ENCODE data around the gene GRHL1. TPM values are rescaled to one million over a fixed set of nuclear protein-coding genes. Genes with fewer than 3 reads are reported as not detected.

The GRHL1 gene
- total and polyA plus RNA-seq, 2 of the 8 experiments (the other 6 are each of a cell fraction or from before 2014, with no cell fraction given), result 1.3 to 3.6 TPM

DNA sequence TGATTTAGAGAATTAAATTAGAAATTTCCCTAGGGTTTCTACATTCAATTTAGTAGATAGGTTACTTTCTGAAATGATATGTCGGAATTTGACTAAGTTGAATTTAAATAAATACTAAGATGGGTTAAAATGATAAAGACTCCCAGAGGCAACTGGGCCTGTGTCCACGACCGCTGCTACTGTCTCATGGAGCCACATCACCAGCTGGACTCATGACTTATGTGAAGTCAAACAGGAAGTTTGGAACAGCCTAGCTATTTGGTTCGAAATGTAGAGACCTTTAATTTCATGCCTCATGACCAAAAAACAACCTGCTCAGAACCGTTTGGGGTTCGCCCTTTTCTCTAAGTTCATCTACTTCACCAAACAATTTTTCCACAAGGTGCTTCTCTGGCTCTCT is 22.2 kb downstream of the GRHL1 start:
- Histone ChIP-seq H4K5ac (ENCODE audit: insufficient read length, low read depth, low read length) (no peak overlapping the region), H2BK12ac (ENCODE audit: low read depth, low read length) (no peak overlapping the region), H3K56ac (replicated peaks; ENCODE audit: insufficient read length, low read depth, low read length) (no peak overlapping the region), H3K4me3 (ENCODE audit: extremely low read depth in 1 of 4, insufficient read depth in 2 of 4, low read depth in 3 of 4, low read length in 4 of 4) (no peak overlapping the region), H3K18ac (ENCODE audit: extremely low read depth, low read length) (no peak overlapping the region), H2BK20ac (ENCODE audit: low read length) (no peak overlapping the region), H3K9me3 (ENCODE audit: insufficient read depth in 2 of 2, low read depth in 1 of 2, low read length in 1 of 2) (no peaks in the 10 kb centered on the region), H3K4me2 (ENCODE audit: insufficient read depth in 1 of 2, low read depth in 2 of 2, low read length in 2 of 2) (no peak overlapping the region), H4K91ac (replicated peaks; ENCODE audit: insufficient read length, low read length) (no peak overlapping the region), H3K23ac (ENCODE audit: insufficient read length) (no peak overlapping the region), H3K36me3 (ENCODE audit: control insufficient read depth in 2 of 4, insufficient read depth in 4 of 4, low read length in 3 of 4) (no peaks in the 10 kb centered on the region; a peak in 1 of 8 replicates), H3K4ac (replicated peaks; ENCODE audit: insufficient read length, low read depth, low read length) (no peak overlapping the region), H3K27me3 (replicated peaks in 1 of 4; ENCODE audit: control insufficient read depth in 3 of 4, extremely low read depth in 1 of 4, insufficient read depth in 3 of 4, low read length in 3 of 4) (no peaks in the 10 kb centered on the region), H4K8ac (ENCODE audit: extremely low read depth, insufficient read depth, low read length) (no peak overlapping the region), H3K79me2 (ENCODE audit: control insufficient read depth in 1 of 2, insufficient read depth in 2 of 2, low read length in 2 of 2) (no peaks in the 10 kb centered on the region), H2BK15ac (ENCODE audit: low read length) (no peak overlapping the region), H2AFZ (ENCODE audit: low read length) (no peak overlapping the region), H2AK5ac (ENCODE audit: low read depth, low read length) (no peak overlapping the region), H3K9ac (replicated peaks in 1 of 4; ENCODE audit: extremely low read depth in 1 of 4, low read depth in 3 of 4, low read length in 3 of 4) (no peak overlapping the region), H3K14ac (ENCODE audit: insufficient read length) (no peak overlapping the region), H3K27ac (ENCODE audit: low read depth, low read length) (no peak overlapping the region; the same call in 1 of the 2 replicates), H2BK5ac (ENCODE audit: low read depth, low read length) (no peak overlapping the region), H3K4me1 (replicated peaks in 1 of 4; ENCODE audit: control insufficient read depth in 3 of 4, insufficient read depth in 4 of 4, low read length in 3 of 4) (no peaks in the 10 kb centered on the region), H3K79me1 (ENCODE audit: low read depth, low read length) (no peaks in the 10 kb centered on the region), H3K23me2 (ENCODE audit: low read depth, low read length) (no peaks in the 10 kb centered on the region), H4K20me1 (replicated peaks in 1 of 2; ENCODE audit: control insufficient read depth in 1 of 2, insufficient read depth in 2 of 2, low read length in 2 of 2) (no peaks in the 10 kb centered on the region), H2BK120ac (replicated peaks; ENCODE audit: low read depth, low read length) (no peak overlapping the region)
- 85% methylated on average over 6 of the region's 6 CpGs; no CpG with 5 or more reads in 1 of the 2 experiments for WGBS, 2 experiments (ENCODE audit: extremely low coverage in 1 of 2, insufficient coverage in 1 of 2, insufficient read length in 1 of 2, insufficient replicate concordance in 2 of 2, low coverage in 1 of 2, low lambda C conversion rate in 2 of 2, missing lambda C conversion rate in 1 of 2)
- DNase-seq (ENCODE audit: low read depth in 1 of 2, low spot score in 2 of 2) (no peak), FAIRE-seq (no peak)
- TF ChIP-seq CHD2 (IDR thresholded peaks at IDR 0.05; ENCODE audit: low read length) (no peak), HDAC6 (IDR thresholded peaks at IDR 0.05; ENCODE audit: low read depth, low read length) (no peak), SP2 (IDR thresholded peaks at IDR 0.05; ENCODE audit: low read length) (no peak), RXRA (IDR thresholded peaks at IDR 0.05; ENCODE audit: insufficient read depth, low read depth, low read length) (no peak), MAFK (IDR thresholded peaks at IDR 0.05; ENCODE audit: low read depth, low read length) (no peak), SIX5 (IDR thresholded peaks at IDR 0.05; ENCODE audit: low read depth, low read length) (no peak), ZNF274 (IDR thresholded peaks at IDR 0.05; ENCODE audit: borderline replicate concordance, extremely low read depth, low read length) (no peak), GTF2F1 (IDR thresholded peaks at IDR 0.05; ENCODE audit: borderline replicate concordance, low read depth, low read length) (no peak), CBX8 (IDR thresholded peaks at IDR 0.05; ENCODE audit: borderline replicate concordance, low read depth, low read length) (no peak), HDAC2 (IDR thresholded peaks at IDR 0.05; ENCODE audit: borderline replicate concordance in 1 of 2, low read depth in 2 of 2, low read length in 2 of 2) (no peak), SIN3A (conservative IDR thresholded peaks at IDR 0.05 in 1 of 2, IDR thresholded peaks at IDR 0.05 in 1 of 2; ENCODE audit: low read depth in 1 of 2, low read length in 2 of 2) (no peak)
- TF ChIP-seq, protein P1, sequence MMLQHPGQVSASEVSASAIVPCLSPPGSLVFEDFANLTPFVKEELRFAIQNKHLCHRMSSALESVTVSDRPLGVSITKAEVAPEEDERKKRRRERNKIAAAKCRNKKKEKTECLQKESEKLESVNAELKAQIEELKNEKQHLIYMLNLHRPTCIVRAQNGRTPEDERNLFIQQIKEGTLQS (IDR thresholded peaks at IDR 0.05; ENCODE audit: insufficient read depth, low read depth, low read length), result no peak
- TF ChIP-seq, protein P2, sequence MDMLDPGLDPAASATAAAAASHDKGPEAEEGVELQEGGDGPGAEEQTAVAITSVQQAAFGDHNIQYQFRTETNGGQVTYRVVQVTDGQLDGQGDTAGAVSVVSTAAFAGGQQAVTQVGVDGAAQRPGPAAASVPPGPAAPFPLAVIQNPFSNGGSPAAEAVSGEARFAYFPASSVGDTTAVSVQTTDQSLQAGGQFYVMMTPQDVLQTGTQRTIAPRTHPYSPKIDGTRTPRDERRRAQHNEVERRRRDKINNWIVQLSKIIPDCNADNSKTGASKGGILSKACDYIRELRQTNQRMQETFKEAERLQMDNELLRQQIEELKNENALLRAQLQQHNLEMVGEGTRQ (IDR thresholded peaks at IDR 0.05; ENCODE audit: low read length), result no peak
- CTCF ChIA-PET (ENCODE audit: partially characterized antibody), result interaction anchor here (3.5 kb wide), 1 partner anchor 11 kb away, joined by 40 read pairs; no protein-coding TSS in a partner anchor
- POLR2A ChIA-PET (ENCODE audit: partially characterized antibody), result no interaction called here

Measured in H1 (cell line).